ENCODE data around the gene OLA1. TPM values are rescaled to one million over a fixed set of nuclear protein-coding genes. Genes with fewer than 3 reads are reported as not detected.

Gene OLA1
- total RNA-seq, 2 donors from 2014 or later: 63.4 to 82.1 TPM

- intact Hi-C loops (cut with DNase I): no loop called here
- ATAC-seq (no peak), DNase-seq (no peak)
Measured at GRCh38 chr2:174233771-174234275, 14.5 kb downstream of the OLA1 start.

- intact Hi-C loops (cut with DNase I): no loop called here
- no peak for ATAC-seq
- DNase-seq: no peak
Measured at GRCh38 chr2:174227748-174228147, 20.6 kb downstream of the OLA1 start.

GRCh38 chr2:174224665-174225288 lies 23.6 kb downstream of the OLA1 start:
- DNase-seq (no peak), ATAC-seq (no peak)
- intact Hi-C loops (cut with DNase I): no loop called here

GRCh38 chr2:174224125-174224524 lies 24.2 kb downstream of the OLA1 start:
- DNase-seq (no peak), ATAC-seq (no peak)
- intact Hi-C loops (cut with DNase I): no loop called here

GRCh38 chr2:174223388-174223787 lies 24.9 kb downstream of the OLA1 start:
- no peak for ATAC-seq
- DNase-seq: no peak
- intact Hi-C loops (cut with DNase I): no loop called here

GRCh38 chr2:174222154-174222553 lies 26.2 kb downstream of the OLA1 start:
- ATAC-seq (no peak), DNase-seq (no peak)
- intact Hi-C loops (cut with DNase I): no loop called here

GRCh38 chr2:174219321-174219720 lies 29.0 kb downstream of the OLA1 start:
- intact Hi-C loops (cut with DNase I): no loop called here
- DNase-seq (no peak), ATAC-seq (no peak)

- intact Hi-C loops (cut with DNase I): no loop called here
- DNase-seq (no peak), ATAC-seq (no peak)
Measured at GRCh38 chr2:174218773-174219172, 29.6 kb downstream of the OLA1 start.

- no peak for DNase-seq
- ATAC-seq: no peak
- intact Hi-C loops (cut with DNase I): no loop called here
Measured at GRCh38 chr2:174217869-174218268, 30.5 kb downstream of the OLA1 start.

GRCh38 chr2:174211954-174212353 lies 36.4 kb downstream of the OLA1 start:
- DNase-seq (no peak), ATAC-seq (no peak)
- intact Hi-C loops (cut with DNase I): no loop called here

- no peak for ATAC-seq
- no peak for DNase-seq
- intact Hi-C loops (cut with DNase I): no loop called here
Measured at GRCh38 chr2:174210862-174211261, 37.5 kb downstream of the OLA1 start.

- intact Hi-C loops (cut with DNase I): no loop called here
- ATAC-seq: no peak
- no peak for DNase-seq
Measured at GRCh38 chr2:174209325-174209724, 39.0 kb downstream of the OLA1 start.

- no peak for DNase-seq
- intact Hi-C loops (cut with DNase I): no loop called here
- no peak for ATAC-seq
Measured at GRCh38 chr2:174208026-174208425, 40.3 kb downstream of the OLA1 start.

GRCh38 chr2:174205562-174205961 lies 42.8 kb downstream of the OLA1 start:
- ATAC-seq (no peak), DNase-seq (no peak)
- intact Hi-C loops (cut with DNase I): no loop called here

GRCh38 chr2:174202188-174202587 lies 46.1 kb downstream of the OLA1 start:
- intact Hi-C loops (cut with DNase I): no loop called here
- DNase-seq: no peak
- no peak for ATAC-seq

GRCh38 chr2:174198846-174199564 lies 49.3 kb downstream of the OLA1 start:
- intact Hi-C loops (cut with DNase I): no loop called here
- DNase-seq (no peak), ATAC-seq (no peak)

- ATAC-seq (no peak), DNase-seq (no peak)
- intact Hi-C loops (cut with DNase I): no loop called here
Measured at GRCh38 chr2:174195253-174195652, 53.1 kb downstream of the OLA1 start.

- intact Hi-C loops (cut with DNase I): no loop called here
- no peak for DNase-seq
- ATAC-seq: no peak
Measured at GRCh38 chr2:174193737-174194136, 54.6 kb downstream of the OLA1 start.

- intact Hi-C loops (cut with DNase I): no loop called here
- DNase-seq (no peak), ATAC-seq (no peak)
Measured at GRCh38 chr2:174192664-174193063, 55.7 kb downstream of the OLA1 start.

- intact Hi-C loops (cut with DNase I): no loop called here
- DNase-seq (no peak), ATAC-seq (no peak)
Measured at GRCh38 chr2:174191342-174192074, 56.8 kb downstream of the OLA1 start.
